ENCODE measurements around the gene ID4.

ID4 gene, protein sequence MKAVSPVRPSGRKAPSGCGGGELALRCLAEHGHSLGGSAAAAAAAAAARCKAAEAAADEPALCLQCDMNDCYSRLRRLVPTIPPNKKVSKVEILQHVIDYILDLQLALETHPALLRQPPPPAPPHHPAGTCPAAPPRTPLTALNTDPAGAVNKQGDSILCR

DNA sequence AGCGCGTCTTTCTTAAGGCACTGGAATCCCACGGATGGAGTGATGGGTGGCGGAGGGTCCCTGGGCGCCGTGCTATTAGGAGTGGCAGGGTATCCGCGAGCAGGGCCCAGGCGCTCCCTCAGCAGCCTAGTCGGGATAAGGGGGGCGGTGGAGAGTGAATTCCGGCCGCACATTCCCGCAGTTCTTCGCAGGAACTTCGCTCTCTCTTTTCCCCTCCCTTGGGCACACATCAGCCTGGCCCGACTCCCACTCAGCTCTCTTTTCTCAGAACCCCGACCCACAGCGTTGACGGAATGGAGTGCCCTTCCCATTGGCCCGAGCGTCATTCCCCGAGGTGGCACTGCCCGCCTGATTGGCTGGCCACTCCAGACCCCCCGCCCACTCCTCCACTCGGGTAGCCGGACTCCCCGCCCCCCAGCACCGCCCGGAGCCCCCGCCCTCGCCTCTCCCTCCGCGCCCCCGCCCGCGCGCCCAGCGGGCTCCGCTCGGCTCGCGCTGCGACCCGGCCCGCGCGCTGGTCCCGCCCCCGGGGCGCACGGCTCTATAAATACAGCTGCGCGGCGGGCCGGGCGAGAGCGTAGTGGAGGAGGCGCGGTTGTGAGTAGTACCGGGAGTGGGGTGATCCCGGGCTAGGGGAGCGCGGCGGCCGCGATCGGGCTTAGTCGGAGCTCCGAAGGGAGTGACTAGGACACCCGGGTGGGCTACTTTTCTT is at the start of gene ID4:
ID4 (plus strand) TSS at position 572 of the 712 bp plus-strand sequence. CDS start 385 bp downstream, outside the sequence.
- TF ChIP-seq GATA2 (IDR thresholded peaks at IDR 0.05; ENCODE audit: low read depth, low read length): no peak
- no peak for TF ChIP-seq GATA3 (IDR thresholded peaks at IDR 0.05; ENCODE audit: low read depth, low read length)

DNA sequence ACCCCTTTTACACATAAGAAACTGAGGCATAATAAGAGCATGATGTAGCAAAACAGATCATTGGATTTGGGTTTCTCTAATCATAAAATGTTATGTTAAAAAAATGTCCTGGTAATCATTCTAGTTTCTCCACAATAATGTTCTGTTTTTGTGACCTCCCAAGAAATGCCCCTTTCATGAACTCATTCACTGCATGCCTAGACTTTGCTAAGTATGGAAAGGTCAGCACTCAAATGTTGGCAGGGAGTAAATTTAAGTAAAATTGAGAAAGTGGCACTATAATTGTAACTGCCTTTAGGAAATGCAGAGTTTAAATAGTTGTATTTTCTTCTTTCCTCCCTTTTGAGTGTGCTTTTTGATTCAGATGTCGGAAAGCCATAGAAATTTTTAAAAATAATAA is 48.5 kb upstream of the ID4 start:
- TF ChIP-seq GATA2 (IDR thresholded peaks at IDR 0.05; ENCODE audit: low read depth, low read length): no peak
- no peak for TF ChIP-seq GATA3 (IDR thresholded peaks at IDR 0.05; ENCODE audit: low read depth, low read length)

DNA sequence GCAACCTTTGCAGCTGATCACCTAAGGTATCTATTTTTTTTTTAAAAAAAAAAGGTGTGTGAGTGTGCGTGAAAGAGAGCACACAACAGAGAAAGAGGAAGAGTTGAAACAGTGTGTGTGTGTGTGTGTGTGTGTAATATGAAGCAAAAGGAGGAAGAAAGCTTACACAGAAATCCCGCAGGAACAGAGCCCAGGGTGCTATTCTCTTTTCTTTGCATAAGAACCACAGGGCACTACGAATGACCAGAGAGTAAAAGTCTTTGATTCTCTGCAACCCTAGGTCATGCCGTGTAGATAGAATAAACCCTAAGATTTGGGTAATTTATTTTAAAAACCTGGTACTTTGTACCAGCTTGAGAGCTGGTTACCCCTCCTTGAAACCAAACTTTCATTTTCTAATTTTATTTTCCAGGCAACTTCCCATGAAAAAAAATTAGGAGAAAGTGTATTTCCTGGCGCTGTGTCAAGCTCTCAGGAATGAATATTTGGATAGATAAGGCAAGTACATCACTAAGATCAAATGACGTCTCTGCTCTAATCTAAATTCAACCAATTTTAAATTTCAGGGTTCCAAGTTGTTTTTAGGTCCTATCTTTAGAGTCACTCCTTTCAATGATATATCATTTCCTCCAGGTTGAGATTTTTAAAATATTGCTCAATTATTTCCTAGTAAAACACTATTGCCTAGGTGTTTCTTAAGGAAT is 47.9 kb upstream of the ID4 start:
- TF ChIP-seq GATA3 (IDR thresholded peaks at IDR 0.05; ENCODE audit: low read depth, low read length) (no peak), GATA2 (IDR thresholded peaks at IDR 0.05; ENCODE audit: low read depth, low read length) (no peak)

DNA sequence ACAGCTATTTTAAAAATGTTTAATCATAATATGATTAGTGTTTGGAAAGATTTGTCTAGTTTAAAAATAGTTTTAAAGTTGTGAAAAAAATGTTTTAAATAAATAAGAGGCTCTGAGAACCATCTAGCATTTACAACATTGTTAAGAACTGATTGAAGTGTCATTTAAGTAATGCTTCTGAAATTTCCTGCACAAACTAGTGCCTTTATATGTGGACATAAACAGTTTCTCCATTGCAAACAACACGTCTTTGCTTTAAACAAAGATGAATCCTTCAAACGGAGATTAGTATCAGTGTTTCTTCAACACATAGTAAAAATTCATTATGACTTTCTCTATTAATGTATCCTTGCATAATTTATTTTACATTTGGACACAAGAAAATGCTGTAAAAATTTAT is 45.9 kb upstream of the ID4 start:
- no peak for TF ChIP-seq GATA2 (IDR thresholded peaks at IDR 0.05; ENCODE audit: low read depth, low read length)
- TF ChIP-seq GATA3 (IDR thresholded peaks at IDR 0.05; ENCODE audit: low read depth, low read length): no peak

DNA sequence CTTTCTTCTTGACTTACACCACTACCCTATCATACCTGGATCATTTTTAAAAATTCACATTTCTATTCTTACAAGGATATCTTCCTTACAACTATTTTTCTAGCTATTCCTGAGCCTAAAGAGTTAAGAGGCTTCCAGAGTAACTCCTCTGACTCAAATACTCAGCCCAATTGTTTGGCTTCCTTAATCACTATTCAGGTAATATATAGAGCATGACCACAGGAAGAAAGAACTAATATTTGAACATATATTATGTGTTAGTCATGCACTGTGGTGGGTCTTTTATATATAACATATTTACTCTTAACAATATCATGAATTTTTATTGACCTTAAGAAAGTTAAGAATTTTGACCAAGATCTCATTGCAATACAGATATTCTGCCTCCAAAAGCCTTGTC is 42.0 kb upstream of the ID4 start:
- no peak for TF ChIP-seq GATA3 (IDR thresholded peaks at IDR 0.05; ENCODE audit: low read depth, low read length)
- TF ChIP-seq GATA2 (IDR thresholded peaks at IDR 0.05; ENCODE audit: low read depth, low read length): no peak

DNA sequence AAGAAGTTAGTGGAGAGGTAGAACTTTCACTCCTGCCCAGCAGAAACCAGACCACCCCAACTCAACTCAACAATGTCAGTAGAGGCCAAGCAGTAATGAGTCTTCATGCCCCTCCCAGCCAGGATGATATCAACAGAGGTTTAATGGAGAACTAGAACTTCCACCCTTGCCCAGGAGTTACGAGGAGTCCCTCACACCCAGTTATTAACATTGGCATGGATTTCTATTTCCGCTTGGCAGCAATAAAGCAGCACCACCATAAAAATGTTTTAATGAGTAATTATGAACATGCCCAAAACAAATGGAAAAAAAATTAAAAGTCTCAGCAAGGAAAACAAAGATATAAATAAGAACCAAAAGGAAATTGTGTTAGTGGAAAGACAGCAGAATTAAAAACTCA is 40.7 kb upstream of the ID4 start:
- no peak for TF ChIP-seq GATA2 (IDR thresholded peaks at IDR 0.05; ENCODE audit: low read depth, low read length)
- no peak for TF ChIP-seq GATA3 (IDR thresholded peaks at IDR 0.05; ENCODE audit: low read depth, low read length)

DNA sequence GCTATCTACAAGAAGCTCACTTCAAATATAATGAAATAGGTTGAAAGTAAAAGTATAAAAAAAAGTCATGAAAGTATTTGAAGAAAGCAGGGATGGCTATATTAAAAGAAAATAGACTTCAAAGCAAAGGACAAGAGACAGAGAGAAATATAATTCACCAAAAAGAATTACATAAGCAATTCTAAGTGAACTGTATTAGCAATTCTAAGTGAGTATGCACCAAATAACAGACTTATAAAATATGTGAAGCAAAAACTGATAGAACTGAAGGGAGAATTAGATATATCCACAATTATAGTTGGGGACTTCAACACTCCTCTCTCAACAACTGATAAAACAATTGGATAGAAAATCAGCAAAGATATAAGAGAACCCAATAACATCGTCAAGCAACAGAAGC is 38.8 kb upstream of the ID4 start:
- TF ChIP-seq GATA3 (IDR thresholded peaks at IDR 0.05; ENCODE audit: low read depth, low read length) (no peak), GATA2 (IDR thresholded peaks at IDR 0.05; ENCODE audit: low read depth, low read length) (no peak)

DNA sequence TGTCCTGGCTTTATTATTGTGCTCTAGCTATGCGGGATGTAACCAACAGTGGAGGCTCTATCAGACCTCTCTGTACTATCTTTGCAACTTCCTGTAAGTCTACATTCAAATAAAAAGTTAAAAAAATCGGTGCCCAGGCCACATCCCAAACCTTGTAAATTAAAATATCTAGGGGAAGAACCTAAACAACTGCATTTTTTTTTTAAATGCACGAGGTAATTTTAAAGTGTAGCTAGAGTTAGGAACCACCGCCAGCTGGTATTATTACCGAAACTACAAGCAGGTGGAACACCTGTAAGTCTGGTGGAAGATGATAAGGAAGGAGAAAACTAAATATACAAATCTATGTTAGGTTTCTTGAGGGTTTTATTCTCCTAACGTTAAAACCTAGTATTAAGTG is 34.5 kb upstream of the ID4 start:
- TF ChIP-seq GATA2 (IDR thresholded peaks at IDR 0.05; ENCODE audit: low read depth, low read length): no peak
- TF ChIP-seq GATA3 (IDR thresholded peaks at IDR 0.05; ENCODE audit: low read depth, low read length): no peak

GRCh38 chr6:19803331-19804204 is 33.6 kb upstream of the ID4 start:
- TF ChIP-seq GATA3 (IDR thresholded peaks at IDR 0.05; ENCODE audit: low read depth, low read length) (no peak), GATA2 (IDR thresholded peaks at IDR 0.05; ENCODE audit: low read depth, low read length) (peak; percentile 29; the same call in 1 of the 2 replicates)

DNA sequence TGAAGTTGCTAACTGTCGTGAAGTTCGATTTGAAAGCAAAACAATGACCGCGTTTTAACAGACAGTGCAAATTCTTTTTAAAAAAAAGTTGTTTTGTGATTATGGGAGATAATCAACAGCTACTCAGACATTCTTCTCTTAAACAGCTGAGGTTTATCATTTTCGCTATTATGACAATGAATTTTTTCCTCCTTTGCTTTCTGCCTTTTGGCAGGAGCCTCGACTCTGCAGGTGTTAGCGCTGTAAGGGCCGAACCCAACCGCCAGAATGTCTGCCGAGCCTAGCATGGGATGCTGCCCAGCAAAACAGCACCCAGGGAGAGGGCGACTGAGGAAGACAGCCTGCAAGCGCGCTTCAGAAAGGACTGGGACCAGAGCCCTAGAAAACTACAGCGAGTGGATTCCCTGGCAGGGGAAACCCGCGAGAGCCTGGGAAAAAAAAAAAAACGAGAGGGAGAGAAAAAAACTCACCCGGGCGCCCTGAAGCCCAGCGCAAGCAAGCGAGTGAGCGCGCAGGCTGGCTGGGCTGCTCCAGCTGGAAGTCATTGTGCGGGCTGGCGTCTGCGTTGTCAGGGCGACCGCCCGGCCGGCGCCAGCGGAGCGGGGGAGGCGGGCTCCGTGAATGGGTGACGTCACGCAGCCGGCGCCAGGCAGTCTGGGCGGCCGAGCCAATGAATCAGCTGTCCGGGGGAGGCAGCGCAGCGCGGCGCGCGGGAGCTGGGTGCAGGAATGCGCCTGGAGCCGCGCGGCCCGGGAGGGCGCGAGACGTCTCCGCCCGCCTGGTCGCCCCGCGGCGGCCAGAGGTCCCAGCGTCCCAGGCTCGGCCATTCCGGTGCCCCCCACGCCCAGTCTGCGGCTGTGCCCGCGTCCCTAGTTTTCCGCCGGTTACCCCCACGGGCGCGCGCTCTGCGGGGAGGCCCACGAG is 32.7 kb upstream of the ID4 start:
- TF ChIP-seq GATA3 (IDR thresholded peaks at IDR 0.05; ENCODE audit: low read depth, low read length): no peak
- TF ChIP-seq GATA2 (IDR thresholded peaks at IDR 0.05; ENCODE audit: low read depth, low read length): no peak

- TF ChIP-seq GATA2 (IDR thresholded peaks at IDR 0.05; ENCODE audit: low read depth, low read length): no peak
- no peak for TF ChIP-seq GATA3 (IDR thresholded peaks at IDR 0.05; ENCODE audit: low read depth, low read length)
These were observed 32.1 kb upstream of the ID4 start for GRCh38 chr6:19805129-19805481.

DNA sequence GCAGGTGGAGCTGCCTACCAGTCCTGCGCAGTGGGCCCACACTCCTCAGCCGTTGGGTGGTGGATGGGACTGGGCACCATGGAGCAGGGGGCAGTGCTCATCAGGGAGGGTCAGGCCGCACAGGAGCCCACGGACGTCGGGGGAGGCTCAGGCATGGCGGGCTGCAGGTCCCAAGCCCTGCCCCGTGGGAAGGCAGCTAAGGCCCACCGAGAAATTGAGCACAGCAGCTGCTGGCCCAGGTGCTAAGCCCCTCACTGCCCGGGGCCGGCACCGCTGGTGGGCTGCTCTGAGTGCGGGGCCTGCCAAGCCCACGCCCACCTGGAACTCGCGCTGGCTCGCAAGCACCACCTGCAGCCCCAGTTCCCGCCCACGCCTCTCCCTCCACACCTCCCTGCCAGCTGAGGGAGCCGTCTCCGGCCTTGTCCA is 30.2 kb upstream of the ID4 start:
- no peak for TF ChIP-seq GATA3 (IDR thresholded peaks at IDR 0.05; ENCODE audit: low read depth, low read length)
- TF ChIP-seq GATA2 (IDR thresholded peaks at IDR 0.05; ENCODE audit: low read depth, low read length): no peak

All from SH-SY5Y (cell line).